ENCODE results near the gene RPSA.

DNA sequence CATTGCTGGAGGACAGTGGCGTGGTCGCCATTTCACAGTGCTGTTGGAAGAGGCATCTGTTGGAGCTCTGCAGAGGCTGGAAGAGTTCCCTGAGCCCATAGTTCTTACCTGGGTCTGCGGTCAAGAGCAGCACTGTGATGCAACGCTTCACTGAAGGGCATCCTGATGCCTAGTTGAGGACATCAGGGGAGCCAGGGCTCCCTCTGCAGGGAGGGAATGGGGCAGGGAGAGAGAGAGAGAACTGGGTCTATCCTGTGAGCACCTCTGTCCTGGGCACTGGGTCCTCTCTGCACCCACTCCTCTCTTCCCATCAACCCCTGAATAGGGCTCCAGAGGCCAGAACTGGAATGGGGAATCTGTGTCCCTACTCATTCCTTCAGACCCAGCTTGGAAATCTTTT, 37.0 kb downstream of the RPSA start:
- TF ChIP-seq, protein P1, sequence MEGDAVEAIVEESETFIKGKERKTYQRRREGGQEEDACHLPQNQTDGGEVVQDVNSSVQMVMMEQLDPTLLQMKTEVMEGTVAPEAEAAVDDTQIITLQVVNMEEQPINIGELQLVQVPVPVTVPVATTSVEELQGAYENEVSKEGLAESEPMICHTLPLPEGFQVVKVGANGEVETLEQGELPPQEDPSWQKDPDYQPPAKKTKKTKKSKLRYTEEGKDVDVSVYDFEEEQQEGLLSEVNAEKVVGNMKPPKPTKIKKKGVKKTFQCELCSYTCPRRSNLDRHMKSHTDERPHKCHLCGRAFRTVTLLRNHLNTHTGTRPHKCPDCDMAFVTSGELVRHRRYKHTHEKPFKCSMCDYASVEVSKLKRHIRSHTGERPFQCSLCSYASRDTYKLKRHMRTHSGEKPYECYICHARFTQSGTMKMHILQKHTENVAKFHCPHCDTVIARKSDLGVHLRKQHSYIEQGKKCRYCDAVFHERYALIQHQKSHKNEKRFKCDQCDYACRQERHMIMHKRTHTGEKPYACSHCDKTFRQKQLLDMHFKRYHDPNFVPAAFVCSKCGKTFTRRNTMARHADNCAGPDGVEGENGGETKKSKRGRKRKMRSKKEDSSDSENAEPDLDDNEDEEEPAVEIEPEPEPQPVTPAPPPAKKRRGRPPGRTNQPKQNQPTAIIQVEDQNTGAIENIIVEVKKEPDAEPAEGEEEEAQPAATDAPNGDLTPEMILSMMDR (IDR thresholded peaks at IDR 0.05 in 4 of 5, conservative IDR thresholded peaks at IDR 0.05 in 1 of 5), result no peak
- TF ChIP-seq POLR2A (IDR thresholded peaks at IDR 0.05), result no peak

All from gastrocnemius medialis (tissue), 4 donors.